ENCODE data around the gene ZNF407. TPM values are rescaled to one million over a fixed set of nuclear protein-coding genes. Genes with fewer than 3 reads are reported as not detected.

Gene ZNF407
- total RNA-seq, 1 donor from 2014 or later, result 15.1 TPM

DNA sequence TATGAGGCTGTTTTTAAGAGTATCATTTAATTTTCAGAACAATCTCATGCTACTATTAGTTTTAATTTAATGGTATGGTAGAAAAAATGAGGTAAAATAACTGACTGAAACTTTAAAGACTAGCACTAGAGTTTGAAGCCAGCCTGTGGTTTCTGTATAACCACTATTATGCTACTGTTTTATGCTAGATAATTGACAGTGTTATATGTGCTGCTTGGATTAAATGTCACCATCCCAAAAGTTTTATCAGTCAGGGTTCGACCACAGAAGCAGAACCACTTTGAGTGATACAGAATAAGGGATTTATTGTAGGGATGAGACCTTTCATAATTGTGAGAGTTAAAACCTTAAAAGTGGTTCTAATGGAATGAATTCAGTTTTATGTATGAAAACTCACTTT is 339.6 kb downstream of the ZNF407 start:
- Histone ChIP-seq H3K36me3 (ENCODE audit: control insufficient read depth in 3 of 3, insufficient read depth in 3 of 3, low read length in 3 of 3) (no peaks in the 10 kb centered on the region), H3K4me3 (ENCODE audit: low read length in 3 of 3) (no peak overlapping the region), H3K27ac (ENCODE audit: low read depth, low read length) (no peak overlapping the region), H3K4me1 (ENCODE audit: control insufficient read depth in 3 of 3, insufficient read depth in 3 of 3, low read length in 3 of 3) (no peaks in the 10 kb centered on the region), H3K9me3 (ENCODE audit: control insufficient read depth in 3 of 3, low read length in 3 of 3) (no peaks in the 10 kb centered on the region), H3K9ac (ENCODE audit: low read depth in 1 of 3, low read length in 3 of 3) (no peak overlapping the region), H3K27me3 (ENCODE audit: control insufficient read depth in 3 of 3, insufficient read depth in 3 of 3, low read length in 3 of 3) (no peaks in the 10 kb centered on the region)

DNA sequence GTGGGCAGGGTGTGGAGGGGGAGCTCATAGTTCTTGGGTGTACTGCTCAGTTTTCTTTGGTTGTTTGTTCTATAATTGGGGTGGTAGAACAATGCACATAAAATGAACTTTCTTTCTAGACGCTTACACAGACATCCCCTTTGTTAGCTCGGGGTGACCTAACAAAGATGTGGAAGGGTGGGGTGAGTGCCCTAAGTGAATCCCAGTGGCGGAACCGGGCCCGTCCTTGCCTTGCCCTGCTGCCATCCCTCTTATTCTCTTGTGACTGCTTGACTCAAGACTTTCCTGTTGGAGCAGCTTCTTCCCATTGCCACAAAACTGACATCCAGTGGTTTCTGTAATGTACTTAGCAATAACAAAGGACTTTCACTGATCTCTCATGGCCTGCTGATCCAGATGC is 343.2 kb downstream of the ZNF407 start:
- Histone ChIP-seq H3K4me3 (ENCODE audit: low read length in 3 of 3) (no peak overlapping the region), H3K36me3 (ENCODE audit: control insufficient read depth in 3 of 3, insufficient read depth in 3 of 3, low read length in 3 of 3) (no peaks in the 10 kb centered on the region), H3K27ac (ENCODE audit: low read depth, low read length) (no peak overlapping the region), H3K9me3 (ENCODE audit: control insufficient read depth in 3 of 3, low read length in 3 of 3) (no peaks in the 10 kb centered on the region), H3K4me1 (ENCODE audit: control insufficient read depth in 3 of 3, insufficient read depth in 3 of 3, low read length in 3 of 3) (no peaks in the 10 kb centered on the region), H3K9ac (ENCODE audit: low read depth in 1 of 3, low read length in 3 of 3) (no peak overlapping the region), H3K27me3 (ENCODE audit: control insufficient read depth in 3 of 3, insufficient read depth in 3 of 3, low read length in 3 of 3) (no peaks in the 10 kb centered on the region)

DNA sequence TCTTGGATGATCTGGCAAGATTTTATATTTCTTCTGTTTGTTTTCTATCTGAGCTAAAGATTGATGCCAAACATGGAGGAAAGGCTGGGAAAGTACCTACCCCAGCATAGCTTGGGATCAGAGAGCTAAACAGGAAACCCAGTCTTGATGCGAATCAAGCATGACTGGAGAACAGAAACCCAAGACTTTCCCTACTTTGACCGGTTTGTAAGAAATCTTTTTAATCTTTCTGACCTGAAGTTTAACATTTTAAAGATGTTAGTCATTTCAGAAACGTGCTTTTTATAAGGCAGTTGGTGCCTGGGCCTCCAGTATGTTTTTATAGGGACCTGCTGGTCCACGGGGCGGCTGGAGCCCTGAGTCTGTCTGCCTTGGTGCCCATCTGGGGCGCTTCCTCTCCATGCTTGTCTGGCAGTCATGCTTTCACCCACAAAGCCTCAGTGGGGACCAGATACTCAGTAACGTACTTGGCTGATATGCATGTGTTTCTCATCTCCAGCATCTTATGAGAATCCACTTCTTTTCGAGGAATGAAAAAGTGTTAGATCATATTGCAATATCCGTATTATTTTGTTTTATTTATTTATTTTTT is 344.7 kb downstream of the ZNF407 start:
- H3K9ac ChIP-seq (ENCODE audit: low read depth in 1 of 3, low read length in 3 of 3), result no peak overlapping the region
- H3K4me3 ChIP-seq (ENCODE audit: low read length in 3 of 3), result no peak overlapping the region
- H3K9me3 ChIP-seq (ENCODE audit: control insufficient read depth in 3 of 3, low read length in 3 of 3), result no peaks in the 10 kb centered on the region
- no peak overlapping the region for H3K27ac ChIP-seq (ENCODE audit: low read depth, low read length)
- H3K27me3 ChIP-seq (ENCODE audit: control insufficient read depth in 3 of 3, insufficient read depth in 3 of 3, low read length in 3 of 3), result no peaks in the 10 kb centered on the region
- H3K36me3 ChIP-seq (ENCODE audit: control insufficient read depth in 3 of 3, insufficient read depth in 3 of 3, low read length in 3 of 3), result no peaks in the 10 kb centered on the region
- no peaks in the 10 kb centered on the region for H3K4me1 ChIP-seq (ENCODE audit: control insufficient read depth in 3 of 3, insufficient read depth in 3 of 3, low read length in 3 of 3)

DNA sequence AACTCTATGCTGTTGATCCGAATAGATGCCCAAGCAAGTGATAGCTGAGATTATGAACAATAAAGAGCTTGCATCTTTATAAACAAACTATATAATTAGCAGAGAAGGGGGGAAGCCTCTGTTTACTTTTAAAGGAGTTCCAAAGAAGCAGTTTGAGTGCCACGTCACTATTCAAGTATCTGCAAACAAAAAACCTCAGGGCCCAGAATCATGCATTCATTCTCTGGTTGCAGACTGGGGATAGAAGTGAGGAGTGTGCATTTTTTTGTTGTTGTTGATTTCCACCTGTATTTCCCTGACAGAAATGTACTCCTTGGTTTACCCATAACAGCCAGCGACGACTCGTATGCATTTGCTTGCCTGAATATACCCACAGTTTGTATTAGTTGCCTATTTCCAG is 347.0 kb downstream of the ZNF407 start:
- H3K9me3 ChIP-seq (ENCODE audit: control insufficient read depth in 3 of 3, low read length in 3 of 3), result no peaks in the 10 kb centered on the region
- H3K27ac ChIP-seq (ENCODE audit: low read depth, low read length), result no peak overlapping the region
- H3K4me1 ChIP-seq (ENCODE audit: control insufficient read depth in 3 of 3, insufficient read depth in 3 of 3, low read length in 3 of 3), result no peaks in the 10 kb centered on the region
- H3K4me3 ChIP-seq (ENCODE audit: low read length in 3 of 3), result no peak overlapping the region
- no peaks in the 10 kb centered on the region for H3K36me3 ChIP-seq (ENCODE audit: control insufficient read depth in 3 of 3, insufficient read depth in 3 of 3, low read length in 3 of 3)
- H3K27me3 ChIP-seq (ENCODE audit: control insufficient read depth in 3 of 3, insufficient read depth in 3 of 3, low read length in 3 of 3), result no peaks in the 10 kb centered on the region
- no peak overlapping the region for H3K9ac ChIP-seq (ENCODE audit: low read depth in 1 of 3, low read length in 3 of 3)

DNA sequence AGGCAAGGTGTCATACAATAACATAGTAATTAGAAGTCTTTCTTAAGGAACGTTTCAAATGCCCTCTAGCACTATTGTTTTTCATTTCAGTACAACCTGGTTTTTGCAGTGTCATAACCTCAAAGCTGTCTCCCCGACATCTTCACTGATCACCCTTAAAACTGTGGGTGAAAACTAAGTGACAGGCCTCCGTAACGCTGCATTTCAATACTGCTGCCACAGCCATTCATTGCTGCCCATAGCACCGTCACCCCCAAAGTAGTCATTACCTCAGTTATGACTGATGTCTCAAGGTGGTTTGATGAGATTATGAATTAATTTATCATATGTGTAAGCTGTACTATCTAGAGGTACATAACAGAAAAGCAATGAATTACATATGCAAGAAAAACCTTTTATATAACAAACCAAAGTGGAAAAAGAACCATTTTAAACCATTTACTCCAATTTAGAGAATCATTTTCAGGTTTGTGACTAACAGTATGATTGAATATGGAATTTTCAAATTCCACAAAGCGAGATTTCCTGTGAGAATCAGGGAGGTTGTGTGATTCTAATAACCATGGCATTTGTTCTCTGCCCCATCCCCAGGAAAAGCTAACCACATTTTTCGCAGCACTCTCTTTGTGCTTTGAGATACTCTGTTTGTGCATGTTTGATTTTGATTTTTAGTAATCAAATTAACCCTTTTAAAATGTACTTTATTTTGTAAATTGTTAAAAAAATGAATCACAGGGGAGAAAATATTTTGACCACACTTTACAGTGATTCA is 348.3 kb downstream of the ZNF407 start:
- no peaks in the 10 kb centered on the region for H3K36me3 ChIP-seq (ENCODE audit: control insufficient read depth in 3 of 3, insufficient read depth in 3 of 3, low read length in 3 of 3)
- no peaks in the 10 kb centered on the region for H3K4me1 ChIP-seq (ENCODE audit: control insufficient read depth in 3 of 3, insufficient read depth in 3 of 3, low read length in 3 of 3)
- H3K27ac ChIP-seq (ENCODE audit: low read depth, low read length), result no peak overlapping the region
- H3K9ac ChIP-seq (ENCODE audit: low read depth in 1 of 3, low read length in 3 of 3), result no peak overlapping the region
- no peaks in the 10 kb centered on the region for H3K9me3 ChIP-seq (ENCODE audit: control insufficient read depth in 3 of 3, low read length in 3 of 3)
- H3K4me3 ChIP-seq (ENCODE audit: low read length in 3 of 3), result no peak overlapping the region
- no peaks in the 10 kb centered on the region for H3K27me3 ChIP-seq (ENCODE audit: control insufficient read depth in 3 of 3, insufficient read depth in 3 of 3, low read length in 3 of 3)

DNA sequence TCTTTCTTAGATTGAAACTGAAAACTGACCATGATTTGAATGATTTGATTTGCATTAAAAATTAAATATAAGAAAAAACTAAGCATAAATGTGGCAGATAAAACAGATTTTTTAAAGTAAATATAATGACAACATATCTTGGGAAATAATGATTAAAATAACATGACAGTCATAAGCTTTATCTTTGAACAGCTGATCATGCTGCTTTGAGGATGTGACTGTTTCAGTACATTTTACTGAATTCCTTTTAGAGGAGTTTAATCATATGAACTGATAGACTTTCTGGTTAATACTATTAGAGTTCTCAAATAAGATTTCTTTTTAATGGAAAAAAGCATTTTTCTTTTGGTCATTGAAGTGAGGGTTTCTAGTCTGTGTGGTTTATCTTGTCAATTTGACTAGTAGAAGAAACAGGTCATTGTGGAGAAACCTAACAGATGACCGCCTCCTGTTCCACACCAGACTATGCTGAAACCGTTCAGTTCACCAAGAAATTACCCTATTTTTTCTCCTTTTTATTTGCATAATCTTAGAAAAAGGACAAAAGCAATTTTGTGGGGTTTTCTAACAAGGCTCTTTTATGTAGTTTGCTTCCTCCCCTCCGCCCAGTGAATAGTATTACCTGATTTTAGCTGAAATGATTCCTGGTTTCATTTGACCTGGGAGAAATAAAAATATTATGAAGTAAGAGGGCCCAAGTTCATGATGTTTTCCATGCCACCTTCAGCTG is 349.1 kb downstream of the ZNF407 start:
- Histone ChIP-seq H3K9me3 (ENCODE audit: control insufficient read depth in 3 of 3, low read length in 3 of 3) (no peaks in the 10 kb centered on the region), H3K4me3 (ENCODE audit: low read length in 3 of 3) (no peak overlapping the region), H3K27ac (ENCODE audit: low read depth, low read length) (no peak overlapping the region), H3K9ac (ENCODE audit: low read depth in 1 of 3, low read length in 3 of 3) (no peak overlapping the region), H3K36me3 (ENCODE audit: control insufficient read depth in 3 of 3, insufficient read depth in 3 of 3, low read length in 3 of 3) (no peaks in the 10 kb centered on the region), H3K27me3 (ENCODE audit: control insufficient read depth in 3 of 3, insufficient read depth in 3 of 3, low read length in 3 of 3) (no peaks in the 10 kb centered on the region), H3K4me1 (ENCODE audit: control insufficient read depth in 3 of 3, insufficient read depth in 3 of 3, low read length in 3 of 3) (peaks cover 0 to 4% (median 0%) of the 10 kb centered on the region in 3 donors)

DNA sequence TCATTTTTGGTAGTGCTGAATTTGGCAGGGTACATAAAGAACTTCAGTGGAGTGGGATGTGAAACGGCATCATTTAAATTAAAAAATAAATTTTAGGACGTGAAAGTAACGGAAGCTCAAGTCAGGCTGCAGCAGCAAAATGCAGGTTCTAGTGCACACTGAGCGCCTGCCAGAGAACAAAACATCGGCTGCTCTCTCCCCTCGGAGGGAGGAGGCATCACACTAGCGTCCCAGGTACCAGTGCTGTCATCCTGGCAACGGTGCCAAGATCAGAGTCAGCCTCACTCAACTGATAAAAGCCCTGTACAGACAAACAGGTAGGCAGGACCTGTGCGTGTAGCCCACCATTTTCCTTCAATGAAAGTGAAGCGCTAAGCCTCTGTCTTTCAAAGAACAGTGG is 349.7 kb downstream of the ZNF407 start:
- Histone ChIP-seq H3K4me3 (ENCODE audit: low read length in 3 of 3) (no peak overlapping the region), H3K27ac (ENCODE audit: low read depth, low read length) (no peak overlapping the region), H3K9me3 (ENCODE audit: control insufficient read depth in 3 of 3, low read length in 3 of 3) (no peaks in the 10 kb centered on the region), H3K27me3 (ENCODE audit: control insufficient read depth in 3 of 3, insufficient read depth in 3 of 3, low read length in 3 of 3) (no peaks in the 10 kb centered on the region), H3K36me3 (ENCODE audit: control insufficient read depth in 3 of 3, insufficient read depth in 3 of 3, low read length in 3 of 3) (no peaks in the 10 kb centered on the region), H3K9ac (ENCODE audit: low read depth in 1 of 3, low read length in 3 of 3) (no peak overlapping the region), H3K4me1 (ENCODE audit: control insufficient read depth in 3 of 3, insufficient read depth in 3 of 3, low read length in 3 of 3) (peaks cover 0 to 4% (median 0%) of the 10 kb centered on the region in 3 donors)

DNA sequence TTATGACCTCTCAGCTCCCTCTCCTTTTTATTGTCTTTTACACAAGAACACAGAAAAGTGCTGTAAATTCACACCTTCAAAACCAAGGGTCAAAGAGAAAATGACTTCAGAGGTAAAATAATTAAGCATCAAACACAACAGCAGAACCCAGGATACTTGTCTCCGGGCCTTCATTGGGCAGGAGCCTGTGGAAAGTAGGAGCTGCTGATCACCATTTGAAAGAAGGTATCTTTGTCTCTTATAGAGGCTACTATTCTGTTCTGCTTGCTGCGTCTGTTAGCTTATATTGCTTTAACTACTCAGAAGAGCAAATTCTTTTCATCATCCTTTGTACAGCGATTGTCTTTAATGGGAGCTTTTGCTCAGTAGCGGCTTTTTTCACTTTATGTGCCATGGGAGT is 350.2 kb downstream of the ZNF407 start:
- H3K9ac ChIP-seq (ENCODE audit: low read depth in 1 of 3, low read length in 3 of 3), result no peak overlapping the region
- H3K4me3 ChIP-seq (ENCODE audit: low read length in 3 of 3), result no peak overlapping the region
- H3K27ac ChIP-seq (ENCODE audit: low read depth, low read length), result no peak overlapping the region
- H3K27me3 ChIP-seq (ENCODE audit: control insufficient read depth in 3 of 3, insufficient read depth in 3 of 3, low read length in 3 of 3), result no peaks in the 10 kb centered on the region
- peaks cover 0 to 4% (median 0%) of the 10 kb centered on the region in 3 donors for H3K4me1 ChIP-seq (ENCODE audit: control insufficient read depth in 3 of 3, insufficient read depth in 3 of 3, low read length in 3 of 3)
- no peaks in the 10 kb centered on the region for H3K9me3 ChIP-seq (ENCODE audit: control insufficient read depth in 3 of 3, low read length in 3 of 3)
- H3K36me3 ChIP-seq (ENCODE audit: control insufficient read depth in 3 of 3, insufficient read depth in 3 of 3, low read length in 3 of 3), result no peaks in the 10 kb centered on the region

DNA sequence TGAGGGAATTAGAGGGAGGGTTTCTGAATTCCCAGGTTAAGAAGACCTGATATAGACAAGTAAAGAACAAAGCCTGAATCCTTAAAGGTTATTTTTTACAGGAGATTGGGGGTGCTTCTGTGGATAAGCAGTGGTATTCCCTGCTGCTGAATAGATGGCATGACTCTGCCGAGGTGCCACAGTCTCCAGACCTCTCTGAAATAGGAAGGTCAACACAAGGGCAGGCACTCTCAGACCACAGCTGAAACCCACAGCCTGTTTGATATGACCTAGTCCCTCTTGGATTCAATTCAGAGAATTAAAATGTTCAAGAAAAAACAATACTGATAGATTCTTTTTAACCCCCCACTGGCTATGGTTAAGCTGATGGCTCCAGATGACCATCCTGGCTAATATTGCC is 351.9 kb downstream of the ZNF407 start:
- H3K4me3 ChIP-seq (ENCODE audit: low read length in 3 of 3), result no peak overlapping the region

DNA sequence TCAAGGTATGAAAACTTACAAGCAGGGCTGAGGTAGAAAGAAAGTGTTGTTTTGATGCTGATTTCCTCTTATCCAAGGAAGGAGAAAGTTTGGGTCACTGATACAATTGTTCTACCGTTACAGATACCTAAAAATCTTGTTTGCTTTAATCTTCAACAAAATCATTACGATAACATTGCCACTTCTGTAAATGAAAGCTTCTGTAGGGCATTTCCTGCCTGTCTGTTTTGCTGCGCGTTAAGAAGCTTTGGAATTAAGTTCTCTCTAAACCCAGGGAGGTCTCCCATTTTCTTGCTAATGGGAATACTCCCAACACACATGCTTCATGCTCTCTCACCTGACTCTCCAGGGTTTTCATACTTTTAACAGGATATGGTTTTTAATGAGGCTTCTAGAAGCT is 352.8 kb downstream of the ZNF407 start:
- Histone ChIP-seq H3K9me3 (ENCODE audit: control insufficient read depth in 3 of 3, low read length in 3 of 3) (no peaks in the 10 kb centered on the region), H3K9ac (ENCODE audit: low read depth in 1 of 3, low read length in 3 of 3) (no peak overlapping the region), H3K4me3 (ENCODE audit: low read length in 3 of 3) (no peak overlapping the region), H3K27ac (ENCODE audit: low read depth, low read length) (peak overlapping the region; percentile 4), H3K27me3 (ENCODE audit: control insufficient read depth in 3 of 3, insufficient read depth in 3 of 3, low read length in 3 of 3) (no peaks in the 10 kb centered on the region), H3K4me1 (ENCODE audit: control insufficient read depth in 3 of 3, insufficient read depth in 3 of 3, low read length in 3 of 3) (peaks cover 0 to 4% (median 0%) of the 10 kb centered on the region in 3 donors), H3K36me3 (ENCODE audit: control insufficient read depth in 3 of 3, insufficient read depth in 3 of 3, low read length in 3 of 3) (no peaks in the 10 kb centered on the region)

More for the DNA sequence above, 351.9 kb downstream of the ZNF407 start:
- H3K9me3 ChIP-seq (ENCODE audit: control insufficient read depth in 3 of 3, low read length in 3 of 3), result no peaks in the 10 kb centered on the region
- no peaks in the 10 kb centered on the region for H3K27me3 ChIP-seq (ENCODE audit: control insufficient read depth in 3 of 3, insufficient read depth in 3 of 3, low read length in 3 of 3)
- H3K4me1 ChIP-seq (ENCODE audit: control insufficient read depth in 3 of 3, insufficient read depth in 3 of 3, low read length in 3 of 3), result peaks cover 0 to 4% (median 0%) of the 10 kb centered on the region in 3 donors
- H3K36me3 ChIP-seq (ENCODE audit: control insufficient read depth in 3 of 3, insufficient read depth in 3 of 3, low read length in 3 of 3), result no peaks in the 10 kb centered on the region
- H3K9ac ChIP-seq (ENCODE audit: low read depth in 1 of 3, low read length in 3 of 3), result no peak overlapping the region
- H3K27ac ChIP-seq (ENCODE audit: low read depth, low read length), result no peak overlapping the region

Measured in skeletal muscle tissue (tissue), 4 donors.